HG02852 (cell line): ENCODE data around the gene MGAT5.

Experiments
- ATAC-seq: cut with Tn5 transposase; IDR thresholded peaks from one replicate; pipeline ENCODE4 v1.9.1; 2021; ENCODE audit warnings: mild to moderate bottlenecking, moderate library complexity; ENCODE audit not compliant: unreplicated experiment

MGAT5 gene

GRCh38 chr2:134489732-134490384 lies 236.0 kb downstream of the MGAT5 start:
- no peak for ATAC-seq

GRCh38 chr2:134490559-134490958 lies 236.7 kb downstream of the MGAT5 start:
- ATAC-seq = no peak

- no peak for ATAC-seq
These were observed 237.2 kb downstream of the MGAT5 start for GRCh38 chr2:134491022-134491421.

- no peak for ATAC-seq
These were observed 238.0 kb downstream of the MGAT5 start for GRCh38 chr2:134491771-134492441.

GRCh38 chr2:134493797-134494196 lies 239.9 kb downstream of the MGAT5 start:
- no peak for ATAC-seq

- ATAC-seq = no peak
These were observed 244.8 kb downstream of the MGAT5 start for GRCh38 chr2:134498654-134499053.

GRCh38 chr2:134499307-134499926 lies 245.5 kb downstream of the MGAT5 start:
- no peak for ATAC-seq

GRCh38 chr2:134500211-134500935 lies 246.5 kb downstream of the MGAT5 start:
- ATAC-seq = no peak

- ATAC-seq = no peak
These were observed 247.7 kb downstream of the MGAT5 start for GRCh38 chr2:134501476-134502091.

- ATAC-seq = no peak
These were observed 248.2 kb downstream of the MGAT5 start for GRCh38 chr2:134502104-134502503.
